ENCODE measurements around the gene WDR55. TPM values are rescaled to one million over a fixed set of nuclear protein-coding genes. Genes with fewer than 3 reads are reported as not detected.

Gene WDR55
- total and polyA plus RNA-seq, 10 of the 15 experiments (the other 5 are each of a cell fraction or from before 2014, with no cell fraction given) = 3.4 to 27.8 (median 20.3) TPM

GRCh38 chr5:140664359-140665119, at the start of gene WDR55 (continued):
- TF ChIP-seq ZBTB4 (CRISPR knock-in tag; IDR thresholded peaks at IDR 0.05) (no peak), PML (IDR thresholded peaks at IDR 0.05; ENCODE audit: low read length) (peak; percentile 90), ZNF24 (IDR thresholded peaks at IDR 0.05) (no peak), CBX5 (IDR thresholded peaks at IDR 0.05; ENCODE audit: low read depth) (no peak), IKZF2 (IDR thresholded peaks at IDR 0.05) (peak; percentile 60 to 65; a peak in 3 of 4 replicates), SIX5 (IDR thresholded peaks at IDR 0.05; ENCODE audit: low read depth, low read length, severe bottlenecking) (peak; percentile 3), POLR2A (IDR thresholded peaks at IDR 0.05; ENCODE audit: low read depth, low read length) (peak; percentile 98), RAD51 (IDR thresholded peaks at IDR 0.05) (no peak), POLR2AphosphoS2 (IDR thresholded peaks at IDR 0.05; ENCODE audit: low read depth, low read length) (peak; percentile 98), BHLHE40 (IDR thresholded peaks at IDR 0.05; ENCODE audit: borderline replicate concordance in 1 of 2, low read depth in 2 of 2, low read length in 1 of 2) (peak; percentile 1 to 86; a peak in 3 of 4 replicates), BCL11A (IDR thresholded peaks at IDR 0.05; ENCODE audit: low read depth, low read length) (no peak), RCOR1 (conservative IDR thresholded peaks at IDR 0.05; ENCODE audit: low read depth, low read length) (no peak), MYB (IDR thresholded peaks at IDR 0.05; ENCODE audit: borderline replicate concordance, low read depth, low read length) (no peak), EGR1 (IDR thresholded peaks at IDR 0.05; ENCODE audit: borderline replicate concordance in 1 of 2, low read depth in 2 of 2, low read length in 2 of 2) (peak; percentile 29 to 84), IKZF1 (conservative IDR thresholded peaks at IDR 0.05) (peak; percentile 93), CEBPB (IDR thresholded peaks at IDR 0.05; ENCODE audit: borderline replicate concordance in 1 of 2, low read depth in 2 of 2, low read length in 2 of 2) (no peak), HDAC6 (IDR thresholded peaks at IDR 0.05; ENCODE audit: unreplicated experiment) (no peak), SMAD5 (IDR thresholded peaks at IDR 0.05; ENCODE audit: low read depth) (peak; percentile 77; the same call in 1 of the 2 replicates)
- TF ChIP-seq, protein P1, sequence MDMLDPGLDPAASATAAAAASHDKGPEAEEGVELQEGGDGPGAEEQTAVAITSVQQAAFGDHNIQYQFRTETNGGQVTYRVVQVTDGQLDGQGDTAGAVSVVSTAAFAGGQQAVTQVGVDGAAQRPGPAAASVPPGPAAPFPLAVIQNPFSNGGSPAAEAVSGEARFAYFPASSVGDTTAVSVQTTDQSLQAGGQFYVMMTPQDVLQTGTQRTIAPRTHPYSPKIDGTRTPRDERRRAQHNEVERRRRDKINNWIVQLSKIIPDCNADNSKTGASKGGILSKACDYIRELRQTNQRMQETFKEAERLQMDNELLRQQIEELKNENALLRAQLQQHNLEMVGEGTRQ (IDR thresholded peaks at IDR 0.05; ENCODE audit: borderline replicate concordance, low read depth, low read length) = no peak
- TF ChIP-seq, protein P2, sequence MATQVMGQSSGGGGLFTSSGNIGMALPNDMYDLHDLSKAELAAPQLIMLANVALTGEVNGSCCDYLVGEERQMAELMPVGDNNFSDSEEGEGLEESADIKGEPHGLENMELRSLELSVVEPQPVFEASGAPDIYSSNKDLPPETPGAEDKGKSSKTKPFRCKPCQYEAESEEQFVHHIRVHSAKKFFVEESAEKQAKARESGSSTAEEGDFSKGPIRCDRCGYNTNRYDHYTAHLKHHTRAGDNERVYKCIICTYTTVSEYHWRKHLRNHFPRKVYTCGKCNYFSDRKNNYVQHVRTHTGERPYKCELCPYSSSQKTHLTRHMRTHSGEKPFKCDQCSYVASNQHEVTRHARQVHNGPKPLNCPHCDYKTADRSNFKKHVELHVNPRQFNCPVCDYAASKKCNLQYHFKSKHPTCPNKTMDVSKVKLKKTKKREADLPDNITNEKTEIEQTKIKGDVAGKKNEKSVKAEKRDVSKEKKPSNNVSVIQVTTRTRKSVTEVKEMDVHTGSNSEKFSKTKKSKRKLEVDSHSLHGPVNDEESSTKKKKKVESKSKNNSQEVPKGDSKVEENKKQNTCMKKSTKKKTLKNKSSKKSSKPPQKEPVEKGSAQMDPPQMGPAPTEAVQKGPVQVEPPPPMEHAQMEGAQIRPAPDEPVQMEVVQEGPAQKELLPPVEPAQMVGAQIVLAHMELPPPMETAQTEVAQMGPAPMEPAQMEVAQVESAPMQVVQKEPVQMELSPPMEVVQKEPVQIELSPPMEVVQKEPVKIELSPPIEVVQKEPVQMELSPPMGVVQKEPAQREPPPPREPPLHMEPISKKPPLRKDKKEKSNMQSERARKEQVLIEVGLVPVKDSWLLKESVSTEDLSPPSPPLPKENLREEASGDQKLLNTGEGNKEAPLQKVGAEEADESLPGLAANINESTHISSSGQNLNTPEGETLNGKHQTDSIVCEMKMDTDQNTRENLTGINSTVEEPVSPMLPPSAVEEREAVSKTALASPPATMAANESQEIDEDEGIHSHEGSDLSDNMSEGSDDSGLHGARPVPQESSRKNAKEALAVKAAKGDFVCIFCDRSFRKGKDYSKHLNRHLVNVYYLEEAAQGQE (IDR thresholded peaks at IDR 0.05; ENCODE audit: low read depth, low read length) = no peak
- TF ChIP-seq, protein P3, sequence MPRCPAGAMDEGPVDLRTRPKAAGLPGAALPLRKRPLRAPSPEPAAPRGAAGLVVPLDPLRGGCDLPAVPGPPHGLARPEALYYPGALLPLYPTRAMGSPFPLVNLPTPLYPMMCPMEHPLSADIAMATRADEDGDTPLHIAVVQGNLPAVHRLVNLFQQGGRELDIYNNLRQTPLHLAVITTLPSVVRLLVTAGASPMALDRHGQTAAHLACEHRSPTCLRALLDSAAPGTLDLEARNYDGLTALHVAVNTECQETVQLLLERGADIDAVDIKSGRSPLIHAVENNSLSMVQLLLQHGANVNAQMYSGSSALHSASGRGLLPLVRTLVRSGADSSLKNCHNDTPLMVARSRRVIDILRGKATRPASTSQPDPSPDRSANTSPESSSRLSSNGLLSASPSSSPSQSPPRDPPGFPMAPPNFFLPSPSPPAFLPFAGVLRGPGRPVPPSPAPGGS (IDR thresholded peaks at IDR 0.05; ENCODE audit: borderline replicate concordance, insufficient read depth, low read depth, low read length, poor library complexity, severe bottlenecking) = no peak

Measured in GM12878 (cell line).